NCI-H2107 treated with DMSO at 0.1 percent for 48 hours (cell line): ENCODE results near the gene ATP10A.

ENCODE experiments used
- DNase-seq: peaks from one replicate; lab custom pipeline; 2025; ENCODE audit not compliant: unreplicated experiment; lab: John Stamatoyannopoulos, UW

ATP10A gene

DNA sequence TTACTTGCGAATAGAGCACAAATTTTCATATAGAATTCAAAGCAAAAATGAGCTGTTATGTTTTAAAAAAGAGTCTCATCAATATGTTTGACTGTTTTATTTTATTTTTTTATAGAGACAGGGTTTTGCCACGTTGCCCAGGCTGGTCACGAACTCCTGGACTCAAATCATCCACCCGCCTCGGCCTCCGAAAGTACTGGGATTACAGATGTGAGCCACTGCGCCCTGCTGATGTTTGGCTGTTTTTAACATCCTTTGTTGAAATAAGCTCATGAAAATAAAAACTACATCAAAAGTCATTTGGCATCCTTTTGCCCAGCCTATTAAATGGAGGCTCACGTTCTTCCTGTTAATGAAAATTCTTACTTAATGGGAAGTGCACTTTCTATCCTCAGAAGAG, 154.7 kb downstream of the ATP10A start:
- no peak for DNase-seq

DNA sequence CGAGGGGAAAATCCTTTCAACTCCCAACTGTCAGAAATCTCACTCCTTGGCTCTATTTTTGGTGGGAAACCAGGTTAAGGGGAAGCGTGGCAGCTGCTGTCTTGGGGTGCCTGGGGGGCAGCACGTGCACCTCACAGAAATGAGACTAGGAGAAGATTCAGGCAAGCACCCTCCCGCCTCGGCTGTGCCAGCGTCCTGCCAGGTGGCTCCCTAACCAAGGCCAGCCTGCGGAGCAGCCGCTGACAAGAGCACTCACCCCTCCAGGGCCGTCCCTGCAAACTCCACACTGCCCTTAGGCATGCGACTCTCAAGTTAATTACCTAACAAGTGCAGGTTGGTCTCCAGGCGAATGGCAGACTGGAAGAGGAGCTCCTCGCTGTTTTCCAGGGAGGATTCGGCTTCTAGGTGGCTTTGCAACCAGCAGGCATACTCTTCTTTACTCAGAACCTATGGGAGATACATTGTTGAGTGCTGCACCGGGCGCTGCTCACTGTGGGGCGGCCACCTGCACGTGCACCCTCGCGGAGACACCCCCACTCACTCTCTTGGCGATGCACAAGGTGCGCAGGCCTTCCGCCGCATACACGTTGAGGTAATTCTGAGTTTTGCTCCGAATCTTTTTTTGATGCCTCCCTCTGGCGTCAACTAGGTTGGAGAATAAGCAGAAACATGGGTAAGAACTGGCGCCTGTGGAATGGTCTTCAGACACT, 155.3 kb downstream of the ATP10A start:
- DNase-seq = no peak

DNA sequence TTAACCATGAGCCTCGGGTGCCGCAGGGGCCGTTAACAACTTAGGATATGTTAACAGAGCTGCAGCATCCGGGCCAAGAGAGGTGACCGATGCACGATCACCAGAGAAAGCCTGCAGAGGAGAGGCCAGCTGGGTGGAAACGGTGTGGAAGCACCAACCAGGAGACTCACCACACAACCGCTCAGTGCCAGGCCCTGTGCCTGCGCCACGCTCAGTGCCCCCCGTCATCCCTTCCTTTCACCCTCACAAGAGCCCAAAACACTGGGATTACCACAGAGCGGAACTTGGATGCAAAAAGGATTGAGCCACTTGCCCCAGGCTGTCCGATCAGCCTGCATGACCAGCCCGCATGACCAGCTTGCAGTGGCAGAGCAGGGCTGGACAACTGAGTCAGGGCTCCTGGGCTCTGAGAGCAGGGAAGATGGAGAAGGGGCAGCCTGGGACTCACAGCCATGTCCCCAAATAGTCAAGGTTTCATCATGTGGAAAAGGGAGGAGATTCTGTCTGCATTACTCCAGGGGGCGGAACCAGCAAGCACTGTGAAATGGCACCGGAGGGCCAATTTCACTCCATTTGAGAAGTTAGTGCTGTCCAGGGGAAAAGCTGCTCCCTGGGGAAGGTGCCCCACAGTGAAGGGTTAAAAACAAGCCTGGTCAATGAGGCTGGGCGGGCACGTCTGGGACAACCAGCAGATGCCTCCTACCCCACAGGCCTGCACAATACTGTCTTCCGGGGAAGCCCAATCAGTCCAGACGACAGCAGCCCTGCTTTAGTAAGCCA, 156.8 kb downstream of the ATP10A start:
- no peak for DNase-seq

DNA sequence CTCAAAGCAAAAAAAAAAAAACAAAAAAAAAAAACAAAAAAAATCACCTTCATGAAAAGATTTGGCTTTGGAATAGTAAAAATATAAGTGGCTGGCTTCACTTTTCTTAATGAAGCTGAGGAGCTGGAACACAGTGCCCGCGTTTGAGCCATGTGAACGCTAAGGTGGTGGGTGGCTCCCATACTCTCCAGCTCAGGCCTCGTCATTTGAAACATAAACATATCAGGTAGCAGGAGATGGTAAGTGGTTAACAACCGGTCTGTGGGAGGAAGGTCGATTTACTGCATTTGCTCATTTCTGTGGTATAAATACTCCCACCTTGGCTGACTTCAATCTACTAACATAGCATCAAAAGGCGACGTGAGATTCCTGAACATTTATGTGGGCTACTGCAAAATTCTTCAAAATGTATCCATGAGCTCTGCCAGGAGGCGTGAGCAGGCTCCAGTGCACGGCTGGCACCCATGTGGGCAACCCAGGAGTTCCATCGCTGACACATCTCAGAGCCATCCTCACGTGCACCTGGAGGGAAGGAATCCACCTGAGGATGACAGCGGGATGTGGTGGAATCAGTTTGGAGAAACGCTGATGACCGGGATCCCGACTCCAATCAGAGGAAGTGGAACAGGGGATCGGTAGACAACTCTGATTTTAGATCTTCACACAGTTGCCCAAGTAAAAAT, 157.6 kb downstream of the ATP10A start:
- DNase-seq = no peak

DNA sequence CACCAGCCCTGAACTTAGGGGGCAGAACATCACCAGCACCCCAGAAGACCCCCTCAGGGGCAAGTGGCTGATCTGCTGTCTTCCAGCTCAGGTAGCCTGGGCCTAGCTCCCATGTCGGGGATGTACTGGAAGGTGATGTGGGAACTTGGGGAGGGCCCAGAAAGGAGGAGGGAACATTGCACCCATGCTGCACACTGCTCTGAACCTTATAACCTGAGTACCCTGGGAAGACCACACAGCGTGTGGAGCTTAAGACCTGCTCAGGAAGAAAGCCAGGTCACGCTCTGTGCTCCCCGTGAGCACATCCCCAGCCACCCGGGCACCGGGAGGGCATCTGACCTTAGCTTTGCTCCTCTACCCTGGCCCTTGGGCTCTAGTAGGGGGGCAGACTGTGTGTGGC, 159.4 kb downstream of the ATP10A start:
- DNase-seq = no peak

DNA sequence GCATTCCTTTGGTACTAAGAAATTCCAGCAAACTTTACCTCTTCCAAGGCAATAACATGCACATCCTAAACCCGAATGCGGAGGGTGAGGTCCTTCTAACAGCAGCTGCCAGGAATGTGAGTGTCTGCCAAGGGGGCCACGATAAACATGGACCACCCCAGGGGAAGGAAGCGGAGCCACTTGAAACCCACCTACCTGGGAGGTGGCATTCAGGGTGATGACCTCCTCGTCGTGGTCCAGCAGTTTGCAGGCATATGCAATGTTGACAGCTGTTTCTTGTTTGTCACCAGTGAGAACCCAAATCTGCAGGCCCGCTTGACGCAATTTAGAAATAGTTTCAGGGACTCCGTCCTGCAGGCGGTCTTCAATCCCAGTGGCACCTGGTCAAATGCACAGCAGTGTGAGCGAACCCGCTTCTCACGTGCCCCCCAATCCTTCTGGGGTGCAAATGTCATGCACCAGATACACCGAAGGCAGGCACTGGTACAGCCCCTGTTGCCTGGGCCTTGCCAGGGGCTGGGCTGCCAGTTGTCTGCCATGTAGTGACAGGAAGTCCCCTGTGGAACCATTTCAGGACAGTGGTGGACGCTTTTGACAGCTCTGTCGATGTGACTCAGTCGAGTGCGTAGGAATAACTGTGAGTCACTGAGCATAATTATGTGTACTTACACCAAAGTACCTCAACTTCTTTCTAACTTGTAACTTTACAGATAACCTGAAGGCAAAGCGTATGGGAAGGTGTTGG, 161.2 kb downstream of the ATP10A start:
- no peak for DNase-seq

DNA sequence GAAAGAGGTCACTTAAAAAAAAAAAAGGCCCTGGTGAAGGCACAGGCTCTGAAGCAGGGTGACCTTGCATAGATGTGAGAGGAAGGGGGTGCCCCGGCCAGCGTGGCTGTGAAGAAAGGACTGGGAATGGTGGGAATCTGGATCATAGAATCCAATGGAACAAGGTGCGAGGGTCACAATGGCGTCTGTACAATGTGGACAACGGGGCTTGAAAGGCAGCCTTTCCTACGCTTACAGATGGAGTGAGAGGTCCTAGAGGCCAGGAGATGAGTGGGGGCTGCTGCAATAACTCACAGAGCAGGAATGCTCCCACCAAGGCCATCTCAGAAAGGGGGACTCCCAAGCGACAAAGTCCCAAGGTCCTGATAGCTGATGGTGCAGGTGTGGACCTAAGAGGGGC, 162.2 kb downstream of the ATP10A start:
- no peak for DNase-seq

DNA sequence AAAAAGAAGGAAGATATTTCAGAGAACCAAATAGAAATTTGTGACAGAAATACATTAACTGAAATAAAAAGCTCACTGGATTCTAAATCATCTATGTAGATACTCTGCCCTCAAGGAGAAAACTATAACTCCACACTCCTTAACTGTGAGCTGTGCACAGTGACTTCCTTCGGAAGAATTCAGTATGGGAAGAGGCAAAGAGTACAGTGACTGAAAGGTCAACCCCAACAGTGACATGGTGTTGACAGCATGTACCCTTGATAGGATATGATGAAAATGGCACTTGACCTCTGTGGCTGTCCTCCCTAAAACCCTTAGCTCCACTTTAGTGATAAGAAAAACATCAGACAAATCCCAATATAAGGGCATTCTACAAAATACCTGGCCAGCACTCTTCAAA, 165.5 kb downstream of the ATP10A start:
- DNase-seq = no peak

DNA sequence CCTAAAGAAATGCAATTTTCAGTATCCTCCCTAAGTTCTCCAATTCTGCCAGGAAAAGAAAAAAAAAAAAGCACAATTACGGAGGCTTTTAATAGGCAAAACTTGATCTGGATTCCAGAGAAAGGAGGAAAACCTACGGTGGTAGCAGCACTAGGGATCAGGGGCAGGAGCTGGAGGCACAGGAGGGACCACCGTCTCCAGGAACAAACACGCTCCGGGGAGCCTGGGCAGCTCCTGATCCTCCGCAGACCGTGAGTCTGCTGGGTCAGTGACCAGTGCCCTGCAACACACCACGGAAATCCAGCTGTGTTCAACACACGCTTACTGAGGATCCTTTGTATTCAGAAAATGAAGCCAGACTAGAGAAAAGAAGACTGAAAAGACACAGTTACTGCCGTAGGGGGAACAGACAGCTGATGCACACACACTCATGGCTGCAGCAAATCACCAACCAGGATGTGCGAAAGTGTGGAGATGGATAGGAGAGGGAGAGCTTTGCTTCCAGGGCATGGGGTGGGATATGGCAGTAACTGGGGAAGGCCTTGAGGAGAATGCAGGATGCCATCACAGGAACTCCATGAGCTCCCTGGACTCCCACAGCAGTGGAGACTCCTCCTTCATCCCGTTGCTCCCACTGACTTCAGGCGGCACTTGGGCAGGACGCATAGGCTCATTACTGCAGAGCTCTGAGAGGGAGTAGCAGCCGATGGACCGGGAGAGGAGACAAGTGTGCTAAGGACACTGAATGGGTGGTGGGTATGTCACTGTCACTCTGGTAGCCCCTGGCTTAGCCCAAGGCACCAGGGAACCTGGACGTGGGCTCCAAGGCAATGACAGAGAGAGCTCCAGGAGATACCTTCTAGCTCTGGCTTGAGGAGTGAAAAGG, 167.0 kb downstream of the ATP10A start:
- DNase-seq = no peak

DNA sequence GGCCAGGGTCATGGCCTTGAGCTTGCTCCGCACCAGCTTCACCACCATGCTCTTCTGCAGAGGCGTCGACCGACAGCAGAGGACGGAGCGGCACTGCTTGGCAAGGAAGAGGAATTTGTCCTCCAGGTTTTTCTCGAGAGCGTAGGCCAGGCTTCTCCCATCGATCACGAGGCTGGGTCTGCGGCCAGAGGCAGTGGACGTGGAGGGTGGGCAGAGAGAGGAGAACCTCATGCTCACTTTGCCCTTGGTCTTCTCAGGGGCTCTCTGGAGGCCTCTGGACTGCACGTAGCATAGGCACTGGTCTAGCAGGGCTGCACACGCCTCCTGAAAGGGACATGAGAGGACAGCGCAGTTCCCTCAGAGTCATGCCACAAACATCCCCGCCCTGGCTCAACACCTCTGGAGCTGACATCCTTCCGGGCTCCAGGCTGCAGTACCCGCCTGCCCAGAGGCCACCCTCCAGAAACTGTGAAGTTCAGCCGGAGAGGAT, 168.3 kb downstream of the ATP10A start:
- no peak for DNase-seq

DNA sequence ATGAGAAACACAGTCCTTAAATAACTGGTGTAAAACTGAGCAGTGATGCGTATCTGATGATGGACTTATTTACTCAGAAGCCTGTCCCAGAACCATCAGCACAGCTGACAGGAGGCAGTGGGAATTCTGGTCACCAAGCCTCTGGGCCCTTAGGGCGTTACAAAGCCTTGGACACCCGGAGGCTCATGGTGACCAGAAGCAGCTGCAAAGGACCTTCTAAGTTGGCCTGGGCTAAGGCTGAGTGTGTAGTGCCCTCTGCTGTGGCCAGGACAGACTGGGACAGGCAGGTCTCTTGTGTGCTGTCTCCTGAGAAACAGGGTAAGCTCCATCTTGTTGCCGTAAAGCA, 168.9 kb downstream of the ATP10A start:
- no peak for DNase-seq

DNA sequence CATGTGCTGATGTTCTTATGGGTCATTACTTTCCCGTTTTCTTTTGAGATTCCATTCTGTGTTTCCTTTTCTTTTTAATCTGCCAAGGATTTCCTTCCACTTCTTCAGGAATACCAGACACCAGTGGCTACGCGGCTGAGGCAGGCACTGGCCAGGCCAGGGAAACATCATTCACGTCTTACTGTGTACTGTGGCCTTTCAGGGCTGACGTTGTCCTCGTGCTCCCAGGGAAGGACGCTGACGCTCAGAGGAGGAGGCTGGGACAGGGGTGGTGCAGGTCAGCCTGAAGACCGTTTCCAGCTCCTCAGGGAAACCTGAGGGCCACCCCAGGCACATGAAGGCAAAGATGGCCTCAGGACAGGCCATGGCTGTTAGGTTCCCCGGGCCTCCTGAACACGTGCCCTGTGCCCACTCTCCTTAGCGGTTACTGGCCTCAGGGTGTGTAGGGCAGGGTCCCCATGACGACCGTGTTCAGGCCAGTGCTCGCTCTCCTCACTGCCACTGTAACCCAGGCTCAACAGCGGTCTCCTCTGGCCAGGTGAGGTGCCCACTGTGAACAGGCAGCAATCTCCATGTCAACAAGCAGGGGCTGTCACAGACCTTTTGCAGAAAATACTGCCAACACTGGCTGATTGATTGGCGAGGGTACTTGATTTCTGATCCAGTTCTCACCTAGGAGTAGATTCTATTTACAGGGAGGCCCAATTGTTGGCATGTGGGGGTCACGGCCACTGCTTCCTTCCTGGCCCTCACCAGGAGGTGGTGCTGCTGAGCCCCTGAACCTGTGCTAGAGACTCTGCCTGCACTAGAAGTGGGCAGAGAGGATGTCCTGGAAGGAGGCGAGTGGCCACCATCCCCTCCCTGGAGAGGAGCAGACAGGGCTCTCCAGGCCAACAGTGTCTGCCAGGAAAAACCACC, 169.5 kb downstream of the ATP10A start:
- DNase-seq = no peak

DNA sequence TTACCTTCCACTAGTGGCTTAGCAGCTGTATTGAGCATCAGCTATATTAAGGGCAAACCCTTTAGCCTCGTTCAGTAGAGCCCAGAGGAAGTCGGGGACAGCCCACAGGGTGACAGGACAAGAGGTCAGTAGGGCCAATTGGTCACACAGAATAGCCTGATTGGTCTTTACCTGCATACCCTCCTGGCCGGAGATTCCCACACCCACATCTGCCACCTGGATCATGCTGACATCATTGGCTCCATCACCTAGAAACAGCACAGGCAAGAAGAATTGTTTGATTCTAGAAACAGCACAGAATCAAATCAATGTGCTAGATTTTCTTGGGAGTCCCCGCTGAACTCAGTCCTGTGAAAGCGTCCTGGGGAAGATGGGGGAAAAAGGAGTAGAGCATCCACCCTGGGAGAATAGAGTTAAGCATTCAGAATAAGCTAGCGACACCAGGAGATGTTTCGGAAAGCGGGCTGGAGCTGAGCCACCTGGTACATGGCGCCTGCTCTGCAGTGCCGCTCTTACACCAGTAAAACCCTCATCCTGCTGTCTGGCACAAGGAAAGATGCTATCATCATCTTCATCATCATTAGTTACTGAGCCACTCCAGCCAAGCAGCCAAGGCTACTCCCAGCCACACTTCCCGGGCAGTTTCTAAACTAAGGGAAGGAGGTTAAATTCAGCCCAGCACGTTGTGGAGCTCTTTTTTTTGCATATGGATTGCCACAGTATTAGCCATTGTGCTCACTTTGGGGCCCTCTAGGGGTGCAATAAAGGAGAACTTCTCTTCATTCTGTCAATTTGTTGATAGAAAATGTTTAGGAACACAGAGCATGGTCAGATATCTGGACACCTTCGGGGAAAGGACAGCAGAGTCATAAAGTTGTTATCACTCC, 171.3 kb downstream of the ATP10A start:
- no peak for DNase-seq

DNA sequence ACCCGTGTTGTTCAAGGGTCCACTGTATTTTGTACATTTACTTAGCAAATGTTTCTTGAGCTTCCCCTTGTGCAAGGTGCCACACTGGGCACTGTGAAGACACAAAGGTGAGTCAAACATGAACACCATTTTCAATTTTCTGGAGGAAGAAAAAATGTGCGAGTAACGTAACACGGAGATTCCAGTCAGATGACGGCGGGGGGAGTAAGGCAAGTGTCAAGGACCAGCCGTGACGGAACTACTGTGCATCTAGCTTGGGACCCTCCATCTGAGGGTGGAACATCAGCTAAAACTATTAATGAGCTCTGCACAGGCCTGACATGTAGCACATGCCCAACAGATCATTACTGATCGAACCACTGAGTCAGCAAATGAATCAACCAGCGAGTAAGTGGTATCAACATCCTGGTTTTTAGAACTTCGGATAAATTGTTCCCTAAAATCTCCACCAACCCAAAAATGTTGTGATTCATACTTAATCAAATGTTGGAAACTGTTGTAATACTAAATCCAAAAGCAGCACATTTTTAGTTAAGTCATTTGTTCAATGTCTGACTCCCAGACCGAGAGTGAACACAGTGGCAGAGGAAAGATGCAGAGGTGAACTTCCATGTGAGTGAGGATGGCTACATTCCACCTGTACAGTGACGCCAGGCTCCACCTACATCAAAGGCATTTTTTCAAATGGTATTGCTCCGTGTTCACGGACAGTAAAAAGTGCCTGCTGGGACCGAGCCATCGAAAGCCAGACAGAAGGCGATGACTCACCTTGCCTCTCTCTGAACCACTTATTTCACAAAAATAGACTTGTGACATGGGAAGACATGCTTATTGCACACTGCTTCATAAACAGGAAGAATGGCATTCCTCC, 172.2 kb downstream of the ATP10A start:
- DNase-seq = no peak

DNA sequence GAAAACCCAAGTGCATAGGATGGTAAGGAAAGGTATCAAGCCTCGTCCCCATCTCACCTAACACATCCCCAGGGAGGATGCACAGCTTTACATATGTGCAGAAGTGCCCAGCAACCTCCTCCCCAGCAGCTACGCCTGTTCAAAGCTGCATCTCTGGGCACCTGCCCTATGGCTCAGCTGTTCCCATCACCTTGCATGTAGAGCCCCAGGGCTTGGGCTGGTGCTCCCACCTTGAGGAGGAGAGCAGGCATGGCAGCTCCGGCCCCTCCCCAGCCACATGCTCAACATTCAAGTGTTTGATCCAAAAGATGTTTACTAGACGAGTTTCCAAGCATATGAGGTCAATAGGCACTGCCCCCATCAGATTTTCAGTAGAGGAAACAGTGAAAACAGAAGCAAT, 173.5 kb downstream of the ATP10A start:
- no peak for DNase-seq

DNA sequence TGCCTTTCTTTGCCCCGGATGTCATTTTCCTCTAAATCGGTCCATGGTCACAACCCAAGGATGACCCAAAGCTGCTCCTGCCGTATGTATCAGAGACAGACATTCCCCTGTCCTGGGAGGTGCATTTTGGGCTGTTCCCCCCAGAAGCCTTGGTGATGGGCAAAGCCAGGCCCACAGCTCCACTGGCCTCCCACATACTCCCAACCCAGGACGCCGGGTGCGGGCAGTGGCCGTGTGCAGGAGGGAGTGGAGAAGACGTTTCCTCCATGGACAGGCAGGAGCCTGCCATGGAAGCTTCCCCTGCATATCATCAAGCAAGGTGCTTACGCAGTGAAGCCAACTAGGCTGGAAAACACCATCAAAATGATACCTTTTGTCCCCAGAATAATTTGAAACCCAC, 175.0 kb downstream of the ATP10A start:
- DNase-seq = no peak

DNA sequence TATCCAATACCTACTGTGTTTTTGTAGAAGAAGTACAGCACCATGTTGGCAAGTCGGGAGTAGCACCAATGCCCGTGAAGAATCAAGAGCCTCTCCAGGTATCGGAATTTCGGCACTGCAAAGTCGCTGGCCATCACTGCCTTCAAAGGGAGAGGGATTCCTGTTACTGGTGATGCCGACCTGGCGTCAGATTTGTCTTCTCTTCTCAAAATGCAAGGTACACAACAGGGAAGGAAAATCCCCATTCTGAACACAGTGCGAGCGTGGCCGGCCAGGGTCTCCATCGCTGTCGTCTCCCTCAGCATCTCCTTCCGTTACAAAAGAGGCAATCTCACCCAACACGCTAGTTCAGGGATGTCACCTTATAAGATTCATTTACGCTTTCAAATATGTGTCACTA, 175.4 kb downstream of the ATP10A start:
- DNase-seq = no peak
